Mesendoderm (in vitro differentiated cells): ENCODE measurements around the gene DNMT3L.

ENCODE experiments used
- DNase-seq: peaks from one replicate; pipeline ENCODE4 v3.0.0; 2013
- H2AK5ac ChIP-seq: 2 replicates; pipeline ENCODE4 v1.6.1; 2013; ENCODE audit warnings: low read length, inconsistent platforms
- H2BK120ac ChIP-seq: 2 replicates; pipeline ENCODE4 v1.6.1; 2013; ENCODE audit warnings: low read depth, mild to moderate bottlenecking, low read length, moderate library complexity, mixed read lengths
- H2BK15ac ChIP-seq: replicated peaks from 2 replicates; pipeline ENCODE4 v1.6.1; 2013; ENCODE audit warnings: low read depth, mild to moderate bottlenecking, moderate library complexity
- H2BK5ac ChIP-seq: 2 replicates; pipeline ENCODE4 v1.6.1; 2013; ENCODE audit warnings: low read length, inconsistent platforms
- H3K18ac ChIP-seq: 2 replicates; pipeline ENCODE4 v1.6.1; 2013; ENCODE audit warnings: mild to moderate bottlenecking, low read length, mixed read lengths
- H3K23ac ChIP-seq: one replicate; pipeline ENCODE4 v1.6.1; 2013; ENCODE audit warnings: low read length
- H3K27ac ChIP-seq: 2 replicates; pipeline ENCODE4 v1.5.1; 2013; ENCODE audit warnings: low read depth, mild to moderate bottlenecking, inconsistent platforms, low read length, moderate library complexity
- H3K27me3 ChIP-seq: 2 replicates; pipeline ENCODE4 v1.6.1; 2013; ENCODE audit warnings: low read length, control low read depth, mild to moderate bottlenecking, inconsistent platforms; ENCODE audit not compliant: insufficient read depth, poor library complexity
- H3K36me3 ChIP-seq: 2 replicates; pipeline ENCODE4 v1.6.1; 2013; ENCODE audit warnings: low read length, inconsistent platforms; ENCODE audit not compliant: control insufficient read depth, insufficient read depth
- H3K4ac ChIP-seq: one replicate; pipeline ENCODE4 v1.6.1; 2013; ENCODE audit warnings: low read depth, mild to moderate bottlenecking, low read length, moderate library complexity
- H3K4me1 ChIP-seq: 2 replicates; pipeline ENCODE4 v1.6.1; 2013; ENCODE audit warnings: low read depth, low read length, inconsistent platforms; ENCODE audit not compliant: control insufficient read depth
- H3K4me2 ChIP-seq: 2 replicates; pipeline ENCODE4 v1.6.1; 2013; ENCODE audit warnings: low read length
- H3K4me3 ChIP-seq: 2 replicates; pipeline ENCODE4 v1.5.1; 2013; ENCODE audit warnings: mild to moderate bottlenecking, low read length
- H3K56ac ChIP-seq: one replicate; pipeline ENCODE4 v1.6.1; 2013; ENCODE audit warnings: low read length
- H3K79me1 ChIP-seq: 2 replicates; pipeline ENCODE4 v1.6.1; 2013; ENCODE audit warnings: low read length, inconsistent platforms
- H3K79me2 ChIP-seq: 2 replicates; pipeline ENCODE4 v1.6.1; 2013; ENCODE audit warnings: mild to moderate bottlenecking, low read length; ENCODE audit not compliant: control insufficient read depth, insufficient read depth
- H3K9ac ChIP-seq: 2 replicates; pipeline ENCODE4 v1.6.1; 2013; ENCODE audit warnings: low read length, inconsistent platforms
- H4K5ac ChIP-seq: one replicate; pipeline ENCODE4 v1.6.1; 2013; ENCODE audit warnings: low read length
- H4K8ac ChIP-seq: one replicate; pipeline ENCODE4 v1.6.1; 2013; ENCODE audit warnings: low read depth, mild to moderate bottlenecking, control low read depth, low read length, moderate library complexity
- WGBS: extraction: QIAGEN DNeasy Blood & Tissue Kit; methylation state at CpG from one replicate; pipeline ENCODE4 v1.1.7; 2013; ENCODE audit warnings: low lambda C conversion rate, missing lambda C conversion rate; ENCODE audit not compliant: insufficient coverage; ENCODE audit errors: extremely low coverage; 5-methylcytosine and 5-hydroxymethylcytosine counted together

Gene DNMT3L

GRCh38 chr21:44265734-44266270 is 4.1 kb upstream of the DNMT3L start:
- Histone ChIP-seq H3K56ac (no peak overlapping the region), H3K27me3 (no peaks in the 10 kb centered on the region), H3K79me2 (no peaks in the 10 kb centered on the region), H3K18ac (no peak overlapping the region), H3K4me1 (peaks cover 3% of the 10 kb centered on the region), H4K5ac (no peak overlapping the region), H3K4me2 (no peak overlapping the region), H2BK120ac (no peak overlapping the region), H3K4me3 (no peak overlapping the region), H2BK15ac (no peak overlapping the region), H2AK5ac (no peak overlapping the region), H2BK5ac (no peak overlapping the region), H3K36me3 (no peaks in the 10 kb centered on the region), H3K9ac (no peak overlapping the region), H3K27ac (no peak overlapping the region), H3K23ac (no peak overlapping the region), H3K79me1 (no peaks in the 10 kb centered on the region), H3K4ac (no peak overlapping the region), H4K8ac (no peak overlapping the region)
- WGBS = no CpG with 5 or more reads among the region's 17 CpGs
- no peak for DNase-seq

- H3K4ac ChIP-seq = no peak overlapping the region
- H3K4me2 ChIP-seq = no peak overlapping the region
- no peak overlapping the region for H2BK15ac ChIP-seq
- H3K4me3 ChIP-seq = no peak overlapping the region
- H2BK120ac ChIP-seq = no peak overlapping the region
- H2AK5ac ChIP-seq = no peak overlapping the region
- peak; percentile 39 for DNase-seq
- H3K4me1 ChIP-seq = peaks cover 3% of the 10 kb centered on the region
- H3K79me2 ChIP-seq = no peaks in the 10 kb centered on the region
- H3K79me1 ChIP-seq = no peaks in the 10 kb centered on the region
- peak overlapping the region; percentile 84 for H3K27ac ChIP-seq
- peak overlapping the region; percentile 89 for H3K56ac ChIP-seq
- H4K5ac ChIP-seq = no peak overlapping the region
- no peak overlapping the region for H3K23ac ChIP-seq
- H3K18ac ChIP-seq = peak overlapping the region; percentile 72
- H4K8ac ChIP-seq = no peak overlapping the region
- no peak overlapping the region for H2BK5ac ChIP-seq
- WGBS = no CpG with 5 or more reads among the region's 4 CpGs
- no peak overlapping the region for H3K9ac ChIP-seq
- H3K27me3 ChIP-seq = no peaks in the 10 kb centered on the region
- no peaks in the 10 kb centered on the region for H3K36me3 ChIP-seq
These were observed 2.1 kb upstream of the DNMT3L start for GRCh38 chr21:44263768-44264167.

GRCh38 chr21:44263221-44263760 is 1.6 kb upstream of the DNMT3L start:
- H2BK120ac ChIP-seq = peak overlapping the region; percentile 97
- no peak overlapping the region for H3K4me3 ChIP-seq
- H3K27me3 ChIP-seq = no peaks in the 10 kb centered on the region
- peak; percentile 84 for DNase-seq
- peak overlapping the region; percentile 41 for H2BK15ac ChIP-seq
- H3K27ac ChIP-seq = peak overlapping the region; percentile 84
- no peaks in the 10 kb centered on the region for H3K79me1 ChIP-seq
- H3K4me1 ChIP-seq = peaks cover 3% of the 10 kb centered on the region
- peak overlapping the region; percentile 97 for H3K23ac ChIP-seq
- no peaks in the 10 kb centered on the region for H3K79me2 ChIP-seq
- H4K8ac ChIP-seq = no peak overlapping the region
- no peak overlapping the region for H4K5ac ChIP-seq
- H3K36me3 ChIP-seq = no peaks in the 10 kb centered on the region
- peak overlapping the region; percentile 94 for H3K18ac ChIP-seq
- H3K4ac ChIP-seq = peak overlapping the region; percentile 81
- no peak overlapping the region for H2AK5ac ChIP-seq
- H3K9ac ChIP-seq = peak overlapping the region; percentile 58
- H3K4me2 ChIP-seq = no peak overlapping the region
- no CpG with 5 or more reads among the region's 18 CpGs for WGBS
- peak overlapping the region; percentile 85 for H2BK5ac ChIP-seq
- peak overlapping the region; percentile 89 for H3K56ac ChIP-seq

DNA sequence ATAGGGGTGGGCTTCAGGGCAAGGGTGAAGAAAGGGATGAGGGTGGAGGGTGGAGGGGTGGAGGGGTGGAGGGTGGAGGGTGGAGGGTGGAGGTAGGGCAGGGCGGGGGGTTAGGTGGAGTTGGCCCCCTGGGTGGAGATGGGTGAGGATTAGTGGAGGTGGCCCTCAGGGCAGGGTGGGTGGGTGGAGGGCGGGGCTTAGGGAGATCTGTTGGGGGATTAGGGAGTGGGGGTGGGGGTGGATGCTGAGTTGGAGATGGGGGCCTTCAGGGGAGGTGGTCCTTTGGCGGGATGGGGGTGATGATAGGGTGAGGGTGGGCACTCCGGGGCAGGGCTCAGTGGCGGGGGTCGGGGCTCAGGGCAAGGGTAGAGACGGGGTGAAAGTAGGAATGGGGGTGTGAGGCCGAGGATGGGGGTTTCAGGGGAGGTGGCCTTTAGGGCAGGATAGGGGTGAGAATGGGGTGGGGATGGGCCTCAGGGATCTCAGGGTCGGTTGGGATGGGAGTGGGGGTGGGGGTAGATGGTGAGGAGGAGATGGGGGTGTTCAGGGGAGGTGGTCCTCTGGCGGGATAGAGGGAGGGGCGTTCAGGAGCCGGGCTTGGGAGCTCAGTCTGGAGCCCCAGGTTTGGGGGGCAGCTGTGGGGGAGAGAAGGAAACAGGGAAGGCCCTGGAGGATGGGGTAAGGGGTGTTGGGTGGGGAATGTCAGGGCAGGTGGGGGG is 800 bp upstream of the DNMT3L start:
- no peak for DNase-seq
- Histone ChIP-seq H3K27ac (no peak overlapping the region), H2BK120ac (peak overlapping the region; percentile 97), H3K79me1 (no peaks in the 10 kb centered on the region), H2BK5ac (no peak overlapping the region), H3K4me2 (no peak overlapping the region), H4K8ac (no peak overlapping the region), H3K36me3 (no peaks in the 10 kb centered on the region), H3K56ac (peak overlapping the region; percentile 89), H3K9ac (no peak overlapping the region), H3K18ac (peak overlapping the region; percentile 94), H3K27me3 (no peaks in the 10 kb centered on the region), H3K4me3 (no peak overlapping the region), H2BK15ac (peak overlapping the region; percentile 41), H3K23ac (no peak overlapping the region), H2AK5ac (no peak overlapping the region), H3K4me1 (peaks cover 3% of the 10 kb centered on the region), H4K5ac (no peak overlapping the region), H3K4ac (peak overlapping the region; percentile 81), H3K79me2 (no peaks in the 10 kb centered on the region)
- WGBS = no CpG with 5 or more reads among the region's 12 CpGs

GRCh38 chr21:44260791-44261631 is 686 bp downstream of the DNMT3L start:
- no peak overlapping the region for H2AK5ac ChIP-seq
- no peaks in the 10 kb centered on the region for H3K79me1 ChIP-seq
- H3K4me1 ChIP-seq = peaks cover 3% of the 10 kb centered on the region
- no peak overlapping the region for H2BK5ac ChIP-seq
- H4K5ac ChIP-seq = no peak overlapping the region
- no peak overlapping the region for H3K18ac ChIP-seq
- no peaks in the 10 kb centered on the region for H3K27me3 ChIP-seq
- H3K56ac ChIP-seq = peak overlapping the region; percentile 25
- H3K23ac ChIP-seq = no peak overlapping the region
- no peak for DNase-seq
- H3K4ac ChIP-seq = no peak overlapping the region
- no CpG with 5 or more reads among the region's 19 CpGs for WGBS
- no peak overlapping the region for H4K8ac ChIP-seq
- no peaks in the 10 kb centered on the region for H3K79me2 ChIP-seq
- no peaks in the 10 kb centered on the region for H3K36me3 ChIP-seq
- no peak overlapping the region for H2BK15ac ChIP-seq
- H3K9ac ChIP-seq = no peak overlapping the region
- no peak overlapping the region for H3K4me2 ChIP-seq
- no peak overlapping the region for H3K4me3 ChIP-seq
- no peak overlapping the region for H2BK120ac ChIP-seq
- H3K27ac ChIP-seq = no peak overlapping the region
